A549 (cell line): Measurements from ENCODE around the gene CXXC5.
A peak's percentile ranks its signal among the peaks of the same experiment; 100 is the strongest.

Experiments
- BCL3 ChIP-seq: fragments of >200 bp; sonication (Bioruptor Twin); formaldehyde crosslinking; IDR thresholded peaks from 3 replicates; pipeline ENCODE4 v1.6.1; 2016
- CTCF ChIP-seq: fragments of >200 bp; sonication (Bioruptor Twin); formaldehyde crosslinking; IDR thresholded peaks from 3 replicates; pipeline ENCODE4 v1.5.1; 2016
- JUN ChIP-seq, 2 experiments: fragments of >200 bp; sonication (Bioruptor Twin); formaldehyde crosslinking; IDR thresholded peaks; 2 replicates in 1 of 2; 3 replicates in 1 of 2; pipeline ENCODE4 v1.6.1; 2016 to 2017
- MAFK ChIP-seq: fragments of 450-650 bp; IDR thresholded peaks from 2 replicates; pipeline ENCODE4 v1.6.1; 2014; ENCODE audit not compliant: partially characterized antibody
- MYC ChIP-seq: IDR thresholded peaks from 2 replicates; pipeline ENCODE4 v1.6.1; 2012; ENCODE audit warnings: mild to moderate bottlenecking, inconsistent platforms, low read length, improper control_type of control experiment, borderline replicate concordance
- PBX3 ChIP-seq: IDR thresholded peaks from 2 replicates; pipeline ENCODE4 v1.6.1; 2012
- POLR2A ChIP-seq: IDR thresholded peaks from 2 replicates; pipeline ENCODE4 v1.6.1; 2012; ENCODE audit warnings: mild to moderate bottlenecking, low read length
- RAD21 ChIP-seq, 2 experiments: fragments of >200 bp in 1 of 2; sonication (Bioruptor Twin) in 1 of 2; formaldehyde crosslinking in 1 of 2; IDR thresholded peaks in 1 of 2; conservative IDR thresholded peaks in 1 of 2; 2 replicates in 1 of 2; 3 replicates in 1 of 2; pipeline ENCODE4 v1.6.1; 2012 to 2018; ENCODE audit warnings: inconsistent platforms in 1 of 2
- REST ChIP-seq: fragments of 200-600 bp; sonication (generic); IDR thresholded peaks from 2 replicates; pipeline ENCODE4 v1.6.1; 2016; ENCODE audit warnings: antibody characterized with exemption, mild to moderate bottlenecking, moderate library complexity
- TFCP2L1 ChIP-seq: fragments of 250-450 bp; sonication (Bioruptor Pico); IDR thresholded peaks from 2 replicates; pipeline ENCODE4 v1.5.0; 2021; ENCODE audit warnings: mild to moderate bottlenecking
- ZFP36 ChIP-seq: fragments of 450-650 bp; IDR thresholded peaks from 2 replicates; pipeline ENCODE4 v1.6.1; 2014; ENCODE audit warnings: borderline replicate concordance; ENCODE audit not compliant: partially characterized antibody
- TF ChIP-seq, protein P1 (sequence below): fragments of 250-450 bp; sonication (Bioruptor Pico); IDR thresholded peaks from 2 replicates; pipeline ENCODE4 v1.5.0; 2021; ENCODE audit warnings: mild to moderate bottlenecking, moderate library complexity, borderline replicate concordance
- TF ChIP-seq, protein P2 (sequence below): IDR thresholded peaks from 2 replicates; pipeline ENCODE4 v1.6.1; 2012

DNA sequence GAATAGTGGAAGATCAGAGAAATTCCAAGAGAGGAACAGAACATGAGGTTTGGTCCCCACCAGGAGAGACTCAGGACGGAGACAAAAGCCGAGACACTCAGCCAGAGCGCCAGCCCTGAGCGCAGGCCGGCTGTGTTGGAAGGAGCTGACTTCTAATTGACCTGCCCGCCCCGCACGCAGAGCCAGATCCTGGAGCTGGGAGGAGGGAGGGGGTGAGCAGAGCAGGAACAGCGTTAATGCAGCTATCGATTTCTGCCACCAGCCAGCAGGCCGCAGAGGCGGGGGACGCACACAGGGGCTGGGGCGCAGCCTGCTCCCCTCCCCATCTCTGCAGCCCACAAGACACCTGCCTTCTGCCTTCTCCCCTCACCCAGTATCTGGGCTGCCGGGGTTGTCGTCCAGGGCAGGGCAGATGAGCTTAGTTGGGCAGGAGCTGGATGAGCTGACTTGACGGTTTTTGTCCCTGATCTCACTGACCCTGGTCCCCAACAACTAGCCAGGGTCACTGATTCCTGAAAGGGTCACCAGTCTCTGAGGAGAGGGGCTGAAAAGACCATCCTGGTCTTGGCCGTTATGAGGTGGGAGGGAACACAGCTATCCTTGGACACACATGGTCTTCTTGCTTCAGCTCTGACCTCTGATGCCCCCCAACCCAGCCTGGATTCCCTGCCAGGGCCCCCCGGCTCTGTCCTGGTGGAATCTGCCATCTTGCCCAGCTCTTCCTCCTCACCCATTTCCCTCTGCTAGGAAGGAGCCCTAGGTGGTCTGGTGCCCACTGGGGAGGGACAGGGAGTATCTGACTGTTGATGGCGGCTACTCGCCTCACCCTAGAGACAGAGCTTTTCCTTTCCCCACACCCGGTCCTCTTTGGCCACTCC lies 29.8 kb downstream of the CXXC5 start:
- TF ChIP-seq JUN (IDR thresholded peaks at IDR 0.05): no peak
- no peak for TF ChIP-seq PBX3
- TF ChIP-seq BCL3: no peak
- TF ChIP-seq POLR2A: no peak
- TF ChIP-seq, protein P1, sequence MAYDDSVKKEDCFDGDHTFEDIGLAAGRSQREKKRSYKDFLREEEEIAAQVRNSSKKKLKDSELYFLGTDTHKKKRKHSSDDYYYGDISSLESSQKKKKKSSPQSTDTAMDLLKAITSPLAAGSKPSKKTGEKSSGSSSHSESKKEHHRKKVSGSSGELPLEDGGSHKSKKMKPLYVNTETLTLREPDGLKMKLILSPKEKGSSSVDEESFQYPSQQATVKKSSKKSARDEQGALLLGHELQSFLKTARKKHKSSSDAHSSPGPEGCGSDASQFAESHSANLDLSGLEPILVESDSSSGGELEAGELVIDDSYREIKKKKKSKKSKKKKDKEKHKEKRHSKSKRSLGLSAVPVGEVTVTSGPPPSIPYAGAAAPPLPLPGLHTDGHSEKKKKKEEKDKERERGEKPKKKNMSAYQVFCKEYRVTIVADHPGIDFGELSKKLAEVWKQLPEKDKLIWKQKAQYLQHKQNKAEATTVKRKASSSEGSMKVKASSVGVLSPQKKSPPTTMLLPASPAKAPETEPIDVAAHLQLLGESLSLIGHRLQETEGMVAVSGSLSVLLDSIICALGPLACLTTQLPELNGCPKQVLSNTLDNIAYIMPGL (CRISPR knock-in tag): no peak
- no peak for TF ChIP-seq CTCF
- TF ChIP-seq RAD21 (conservative IDR thresholded peaks at IDR 0.05 in 1 of 2, IDR thresholded peaks at IDR 0.05 in 1 of 2): no peak
- TF ChIP-seq MAFK: peak; percentile 64
- TF ChIP-seq, protein P2, sequence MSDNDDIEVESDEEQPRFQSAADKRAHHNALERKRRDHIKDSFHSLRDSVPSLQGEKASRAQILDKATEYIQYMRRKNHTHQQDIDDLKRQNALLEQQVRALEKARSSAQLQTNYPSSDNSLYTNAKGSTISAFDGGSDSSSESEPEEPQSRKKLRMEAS: no peak
- no peak for TF ChIP-seq ZFP36
- TF ChIP-seq MYC: no peak
- no peak for TF ChIP-seq REST
- TF ChIP-seq TFCP2L1 (CRISPR knock-in tag): no peak
